BJ (cell line): ENCODE measurements around the gene TRNAU1AP. TPM values are rescaled to one million over a fixed set of nuclear protein-coding genes. Genes with fewer than 3 reads are reported as not detected.
A peak's percentile ranks its signal among the peaks of the same experiment; 100 is the strongest.

Experiments
- CTCF ChIA-PET: fragments of 350-600 bp; formaldehyde crosslinking; extraction: SDS; loops from one replicate; lab custom pipeline; 2021; ENCODE audit warnings: antibody characterized with exemption, inconsistent platforms; lab: Yijun Ruan, JAX
- POLR2A ChIA-PET: fragments of 300-600 bp; sonication (Branson Sonifier 250); formaldehyde crosslinking; extraction: SDS; loops from one replicate; lab custom pipeline; 2021; ENCODE audit warnings: antibody characterized with exemption; lab: Charles Lee
- DNase-seq: peaks from one replicate; pipeline ENCODE4 v3.0.0-alpha.2; 2011; ENCODE audit warnings: low read depth
- H3K27me3 ChIP-seq: 2 replicates; pipeline ENCODE4 v1.6.0; 2011; ENCODE audit warnings: low read length; ENCODE audit not compliant: control insufficient read depth, insufficient read depth
- H3K36me3 ChIP-seq: 2 replicates; pipeline ENCODE4 v1.5.1; 2011; ENCODE audit warnings: low read length; ENCODE audit not compliant: control insufficient read depth, insufficient read depth
- H3K4me3 ChIP-seq: 2 replicates; pipeline ENCODE4 v1.5.1; 2011; ENCODE audit warnings: low read depth, mild to moderate bottlenecking, control low read depth, low read length
- CTCF ChIP-seq: IDR thresholded peaks from 2 replicates; pipeline ENCODE4 v1.5.1; 2011; ENCODE audit warnings: low read depth, mild to moderate bottlenecking, control low read depth, inconsistent platforms, low read length, moderate library complexity; ENCODE audit not compliant: insufficient read depth
- polyA plus RNA-seq: library from polyadenylated mRNA; depleted of rRNA; stranded (reverse); fragments of >200 nt; gene quantifications from 2 replicates; pipeline ENCODE4 v1.2.3, GENCODE V29; 2011; rRNA removed
- small RNA-seq: library from RNA; depleted of rRNA; stranded (forward); fragments of <200 nt; gene quantifications from one replicate; pipeline ENCODE3, GENCODE V24; 2012; ENCODE audit warnings: low replicate concordance, low read depth; ENCODE audit not compliant: insufficient read length

TRNAU1AP gene
- polyA plus RNA-seq, 1 experiment = 26.6 TPM

GRCh38 chr1:28602536-28603439 is 49.9 kb downstream of the TRNAU1AP start:
- POLR2A ChIA-PET = interaction anchor here (0.5 to 1.5 kb wide), 7 partner anchors 21 to 383 kb away, joined by 3 to 8 read pairs (median 4); no protein-coding TSS in a partner anchor
- no peak for DNase-seq
- Histone ChIP-seq H3K27me3 (no peaks in the 10 kb centered on the region), H3K4me3 (no peak overlapping the region), H3K36me3 (peaks cover 11% of the 10 kb centered on the region)
- CTCF ChIA-PET = interaction anchor here (0.7 to 6.6 kb wide), 22 partner anchors 8 to 354 kb away, joined by 3 to 60 read pairs (median 5); no protein-coding TSS in a partner anchor
- peak; percentile 76 for TF ChIP-seq CTCF

GRCh38 chr1:28604411-28604810 is 51.5 kb downstream of the TRNAU1AP start:
- Histone ChIP-seq H3K27me3 (no peaks in the 10 kb centered on the region), H3K4me3 (no peak overlapping the region), H3K36me3 (peaks cover 11% of the 10 kb centered on the region)
- ChIA-PET CTCF (interaction anchor here (1.0 to 6.6 kb wide), 6 partner anchors 84 to 356 kb away, joined by 3 to 60 read pairs (median 4); no protein-coding TSS in a partner anchor), POLR2A (no interaction called here)
- no peak for DNase-seq
- TF ChIP-seq CTCF = no peak

GRCh38 chr1:28604962-28605361 is 52.1 kb downstream of the TRNAU1AP start:
- no peak for DNase-seq
- Histone ChIP-seq H3K27me3 (no peaks in the 10 kb centered on the region), H3K4me3 (no peak overlapping the region), H3K36me3 (peaks cover 11% of the 10 kb centered on the region)
- CTCF ChIA-PET = interaction anchor here (0.5 to 6.6 kb wide), 9 partner anchors 10 to 356 kb away, joined by 3 to 60 read pairs (median 4); no protein-coding TSS in a partner anchor
- POLR2A ChIA-PET = no interaction called here
- TF ChIP-seq CTCF = no peak

- ChIA-PET CTCF (interaction anchor here (0.7 to 6.6 kb wide), 4 partner anchors 8 to 246 kb away, joined by 3 to 60 read pairs (median 4); no protein-coding TSS in a partner anchor), POLR2A (no interaction called here)
- no peaks in the 10 kb centered on the region for H3K27me3 ChIP-seq
- no peak for TF ChIP-seq CTCF
- H3K36me3 ChIP-seq = peaks cover 13% of the 10 kb centered on the region
- no peak for DNase-seq
- H3K4me3 ChIP-seq = no peak overlapping the region
Observed at GRCh38 chr1:28606771-28607170, 53.9 kb downstream of the TRNAU1AP start.

GRCh38 chr1:28613175-28613574 is 60.3 kb downstream of the TRNAU1AP start:
- Histone ChIP-seq H3K27me3 (no peaks in the 10 kb centered on the region), H3K36me3 (peaks cover 10% of the 10 kb centered on the region), H3K4me3 (no peak overlapping the region)
- ChIA-PET CTCF (no interaction called here), POLR2A (no interaction called here)
- DNase-seq = no peak
- TF ChIP-seq CTCF = no peak

Small RNA genes within 50 kb of the gene (small RNA-seq; reads per million reads assigned to genes)
- gene SNORA16A (not detected), gene SNORA44 (not detected), gene SNORA61 (not detected), gene SNORA73A (not detected), gene SNORA73B (83.6 reads per million, percentile 91 among the genes with 10 or more reads in this experiment), gene SNORD99 (199 reads per million, percentile 94 among the genes with 10 or more reads in this experiment)

Other genes with a start within 250 kb of the TRNAU1AP start
- 21.2 and 23.0 TPM in 2 replicates for gene MED18, start 224.0 kb upstream of the TRNAU1AP start, polyA plus RNA-seq
- 5.2 and 9.1 TPM in 2 replicates for gene PHACTR4, start 183.3 kb upstream of the TRNAU1AP start, polyA plus RNA-seq
- 27.0 and 41.5 TPM in 2 replicates for gene RCC1, start 47.0 kb upstream of the TRNAU1AP start, polyA plus RNA-seq
- 2.0 and 2.8 TPM in 2 replicates for gene RAB42, start 39.2 kb downstream of the TRNAU1AP start, polyA plus RNA-seq
- gene TAF12, start 90.0 kb downstream of the TRNAU1AP start, polyA plus RNA-seq = 31.8 and 46.8 TPM in 2 replicates
- not detected in 2 replicates for gene RNU11, start 95.5 kb downstream of the TRNAU1AP start, polyA plus RNA-seq
- gene GMEB1, start 115.7 kb downstream of the TRNAU1AP start, polyA plus RNA-seq = 5.0 and 6.6 TPM in 2 replicates
- gene YTHDF2, start 183.9 kb downstream of the TRNAU1AP start, polyA plus RNA-seq = 45.9 and 68.2 TPM in 2 replicates